CMK (cell line): ENCODE data around the gene PKP4.

Experiments
- DNase-seq: peaks from one replicate; pipeline ENCODE4 v3.0.0-alpha.2; 2010; ENCODE audit warnings: low read depth

The PKP4 gene

DNA sequence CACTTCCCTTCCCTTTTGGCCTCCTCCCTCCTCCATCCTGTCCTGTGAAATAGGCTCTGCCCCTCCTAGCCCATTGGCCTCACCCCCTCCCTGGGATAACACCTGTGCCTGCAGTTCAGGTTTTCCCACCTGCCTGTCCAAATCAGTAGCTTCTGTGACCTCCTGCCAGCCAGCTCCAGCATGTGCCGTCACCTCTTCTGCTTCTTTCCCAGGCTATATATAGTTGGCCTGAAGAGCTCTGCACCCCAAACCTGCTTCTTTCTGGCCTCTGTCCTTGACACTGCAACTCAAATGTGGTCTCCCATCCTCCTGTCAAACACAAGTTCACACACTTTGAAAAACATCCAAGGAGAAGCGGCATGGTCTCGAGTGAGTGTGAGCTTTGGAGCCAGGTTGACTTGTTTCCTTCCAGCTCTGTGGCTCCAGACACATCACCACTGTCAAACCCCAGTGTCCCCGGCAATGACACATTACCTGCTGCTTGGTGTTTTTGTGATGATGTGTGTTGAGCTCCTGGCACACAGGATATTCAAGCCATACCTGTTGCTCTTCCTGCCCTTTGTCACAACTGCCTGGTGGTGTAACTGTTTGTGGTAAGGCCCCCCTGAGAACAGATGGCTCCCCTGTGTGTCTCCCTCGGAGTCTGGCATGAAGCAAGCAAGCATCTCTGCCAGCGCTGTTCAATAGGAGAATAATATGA is 194.8 kb downstream of the PKP4 start:
- DNase-seq: no peak

DNA sequence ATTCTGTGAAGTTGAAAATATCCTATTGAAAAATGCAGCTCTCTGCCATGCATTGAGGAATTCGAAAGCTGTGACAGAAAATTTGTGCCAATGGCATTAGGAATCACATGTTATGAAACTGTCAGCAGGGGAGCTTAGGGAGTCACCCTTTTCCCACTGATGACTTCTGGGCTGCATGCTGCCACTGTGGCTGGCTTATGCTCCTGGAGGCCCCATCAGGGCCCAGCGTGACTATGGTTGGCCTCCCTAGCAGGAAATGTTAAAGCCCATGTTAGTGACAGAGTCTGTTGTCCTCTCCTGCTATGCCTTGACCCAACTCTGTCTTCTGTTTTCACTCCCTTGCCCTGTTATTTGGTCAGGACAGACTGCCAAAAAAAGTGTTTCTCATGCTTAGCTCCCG is 198.9 kb downstream of the PKP4 start:
- DNase-seq: no peak

DNA sequence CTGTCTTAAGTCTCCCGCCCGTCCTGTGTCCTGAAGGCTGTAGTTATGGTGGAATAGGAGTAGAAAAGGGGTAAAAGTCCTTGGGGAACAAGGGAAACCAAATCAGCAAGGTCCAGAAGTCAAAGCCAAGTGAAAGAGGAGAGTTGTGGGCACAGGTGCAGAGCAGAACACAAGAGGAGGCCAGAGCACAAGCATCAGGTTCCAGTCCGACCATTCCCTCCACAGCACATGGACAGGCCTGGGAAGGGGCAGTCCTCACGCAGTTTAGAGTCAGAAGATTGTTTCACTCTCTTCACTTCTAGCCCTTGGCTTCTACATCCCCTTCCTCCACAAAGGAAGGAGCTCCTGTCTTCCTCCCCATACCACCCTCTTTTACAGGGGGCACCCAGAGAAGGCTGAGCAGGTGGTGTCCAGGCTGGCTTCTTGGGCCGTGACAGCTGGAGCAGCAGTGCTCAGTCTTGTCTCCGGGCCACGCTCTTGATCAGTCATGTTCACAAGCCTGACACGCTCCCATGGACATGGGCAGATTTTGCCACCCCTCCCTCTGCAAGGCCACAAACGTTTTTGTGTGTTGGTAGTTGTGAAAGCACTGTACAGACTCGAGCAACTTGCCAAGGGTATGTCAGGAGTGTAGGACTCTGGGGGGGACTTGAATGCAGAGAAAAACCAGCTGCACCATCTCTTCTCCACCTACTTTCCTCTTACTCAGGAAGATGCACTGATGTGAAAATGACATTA is 199.9 kb downstream of the PKP4 start:
- DNase-seq: no peak

DNA sequence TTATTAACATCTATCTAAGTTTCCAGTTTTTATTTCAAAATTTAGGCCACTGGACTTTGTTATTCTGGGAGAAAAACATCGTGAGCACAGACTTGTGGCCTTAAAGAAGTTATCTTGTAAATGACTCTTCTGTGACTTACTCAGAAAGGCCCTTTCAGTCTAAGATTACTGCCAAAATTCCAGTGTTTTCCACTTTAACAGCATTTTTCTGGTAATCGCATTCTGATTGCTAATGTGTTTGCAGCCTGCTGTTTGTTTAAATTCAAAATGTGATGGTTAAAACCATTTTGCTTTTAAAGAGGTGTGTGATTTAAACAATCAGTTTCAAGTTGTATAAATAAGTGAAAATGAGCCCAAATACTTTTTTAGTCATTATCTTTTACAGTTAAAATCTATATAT is 201.6 kb downstream of the PKP4 start:
- no peak for DNase-seq

DNA sequence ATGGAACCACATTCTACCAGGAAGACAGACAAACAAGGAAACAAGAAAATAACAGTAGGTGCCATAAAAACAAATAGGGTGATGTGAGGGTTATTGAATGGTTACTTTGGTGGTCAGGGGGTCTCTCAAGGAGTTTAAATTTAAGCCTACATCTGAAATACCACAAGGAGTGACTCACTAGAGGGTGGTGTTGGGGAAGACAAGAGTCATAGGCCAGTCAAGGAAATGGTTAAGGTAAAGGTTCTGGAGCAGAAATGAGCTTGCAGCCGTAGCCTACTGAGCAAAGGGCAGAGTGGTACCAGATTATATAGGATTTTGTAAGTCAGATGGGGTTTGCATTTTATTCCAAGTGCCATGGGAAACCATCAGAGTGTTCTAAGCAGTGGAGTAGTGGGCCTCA is 202.7 kb downstream of the PKP4 start:
- DNase-seq: no peak

DNA sequence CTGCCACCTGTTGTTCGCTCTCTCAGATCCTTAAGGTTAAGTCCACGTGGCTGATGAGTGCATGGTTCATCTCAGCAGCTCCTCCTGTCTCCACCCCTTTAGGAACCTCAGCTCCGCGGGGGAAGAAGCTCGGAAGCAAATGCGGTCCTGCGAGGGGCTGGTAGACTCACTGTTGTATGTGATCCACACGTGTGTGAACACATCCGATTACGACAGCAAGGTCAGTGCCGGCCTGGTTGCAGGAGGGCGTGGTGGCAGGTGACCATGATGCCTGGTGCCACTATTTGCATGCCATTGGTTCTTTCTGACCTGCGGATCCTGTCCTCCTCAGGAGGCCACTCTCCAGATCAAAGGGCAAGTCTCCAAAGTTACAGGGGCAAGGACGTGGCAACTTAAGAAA is 204.5 kb downstream of the PKP4 start:
- no peak for DNase-seq

DNA sequence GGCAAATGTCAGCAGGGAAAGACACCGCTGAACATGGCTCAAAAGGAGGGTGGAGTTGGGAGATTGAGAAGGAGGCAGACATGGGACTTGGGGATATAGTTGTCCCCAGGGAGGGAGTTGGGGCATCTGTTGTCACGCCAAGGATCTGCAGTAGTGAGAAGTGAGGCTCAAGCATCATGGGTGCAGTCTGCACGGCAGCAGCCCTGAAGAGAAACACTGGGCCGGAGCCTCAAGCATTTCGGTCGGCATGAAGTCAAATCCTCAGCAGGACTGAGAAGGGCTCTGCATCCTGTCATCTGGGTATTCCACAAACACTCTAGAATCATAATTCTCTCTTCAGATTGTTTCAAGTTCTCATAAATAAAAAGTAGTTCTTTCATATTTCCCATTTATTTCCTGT is 205.7 kb downstream of the PKP4 start:
- DNase-seq: no peak

DNA sequence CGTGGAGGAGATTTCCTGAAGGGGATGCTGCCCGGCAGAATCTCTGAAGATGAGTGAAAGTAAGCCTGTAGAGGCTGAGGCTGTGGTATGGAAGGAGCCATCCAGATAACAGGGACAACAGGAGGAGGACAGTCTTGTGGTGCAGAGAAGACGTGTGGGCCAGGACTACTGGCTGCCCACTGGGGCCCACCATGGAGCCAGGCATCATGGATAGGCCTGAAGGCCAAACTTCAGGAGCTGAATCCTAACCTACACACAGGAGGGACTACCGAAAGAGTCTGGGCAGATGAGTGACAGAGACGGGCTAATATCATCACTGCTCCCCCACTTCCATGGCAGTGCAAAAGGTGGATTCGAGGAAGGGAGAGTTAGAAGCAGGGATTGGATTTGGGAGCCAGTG is 207.0 kb downstream of the PKP4 start:
- DNase-seq: no peak

DNA sequence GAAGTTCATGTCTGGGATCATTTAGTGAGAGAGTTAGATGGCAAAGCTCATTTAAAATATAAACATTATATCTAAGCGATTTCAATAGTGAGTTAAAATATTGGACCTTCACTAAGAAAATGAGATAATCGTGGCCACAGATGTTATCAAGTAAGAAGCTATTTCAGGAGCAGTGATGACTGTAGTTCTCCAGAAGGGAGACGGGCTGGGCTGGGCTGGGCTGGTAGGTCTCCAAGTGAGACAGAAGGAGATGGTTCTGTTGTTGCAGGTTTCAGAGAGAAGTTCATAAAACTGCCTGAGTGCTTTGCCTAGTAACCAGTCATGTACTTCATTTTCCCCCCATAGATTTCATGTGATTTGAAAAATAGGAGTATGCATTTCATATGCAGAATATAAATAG is 208.2 kb downstream of the PKP4 start:
- DNase-seq: no peak

DNA sequence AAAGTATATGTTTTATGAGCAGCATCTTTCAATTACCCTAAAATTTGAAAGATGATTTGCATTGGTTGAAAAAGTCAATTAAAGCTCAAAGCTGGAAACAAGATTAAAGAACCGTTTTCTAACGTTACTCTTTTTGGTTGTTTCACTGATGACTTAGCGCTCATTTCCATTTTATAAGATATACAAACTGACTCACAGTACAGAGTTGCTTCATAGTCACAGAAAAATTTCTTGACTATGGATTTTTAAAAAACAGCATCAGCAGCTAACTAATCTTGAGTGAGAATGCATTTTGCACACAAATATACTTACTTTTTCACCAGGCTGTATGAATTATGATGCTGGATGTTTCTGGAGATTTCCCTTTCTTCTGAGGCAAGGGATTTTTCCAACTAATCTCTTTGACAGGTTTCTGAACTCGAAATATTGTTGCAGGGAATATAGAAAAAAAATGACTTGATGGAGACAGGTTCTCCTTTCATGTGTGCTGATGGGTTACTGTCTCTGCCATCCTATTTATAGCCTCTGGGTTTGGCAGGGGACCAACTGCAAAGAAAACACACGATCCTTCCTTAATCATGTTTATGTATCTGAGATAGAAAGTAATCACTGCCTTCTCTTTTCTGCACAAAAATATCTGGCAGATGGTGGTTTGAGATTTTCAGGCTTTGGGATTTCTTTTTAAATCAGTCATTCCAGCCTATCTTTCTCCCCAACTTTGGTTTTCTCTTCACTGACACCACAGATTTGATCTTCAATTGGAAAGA is 209.0 kb downstream of the PKP4 start:
- DNase-seq: no peak

DNA sequence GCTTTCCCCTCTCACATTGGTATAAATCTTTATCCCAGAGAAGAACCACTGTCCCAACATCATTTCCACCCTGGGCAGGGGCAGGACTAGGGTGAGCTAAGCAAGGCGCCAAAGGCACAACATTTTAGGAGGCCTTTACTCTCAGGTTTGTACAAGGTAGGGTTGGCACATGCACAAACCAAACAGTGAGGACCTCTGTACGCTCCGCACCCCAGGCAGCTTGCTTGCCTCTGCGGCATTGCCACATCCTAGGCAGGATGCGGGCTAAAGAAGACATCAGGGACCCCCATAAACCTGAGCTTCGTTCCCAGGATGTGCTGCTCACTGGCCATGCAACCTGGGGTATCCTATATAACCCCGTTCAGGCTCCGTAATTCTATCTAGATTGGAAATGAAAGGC is 210.2 kb downstream of the PKP4 start:
- no peak for DNase-seq

DNA sequence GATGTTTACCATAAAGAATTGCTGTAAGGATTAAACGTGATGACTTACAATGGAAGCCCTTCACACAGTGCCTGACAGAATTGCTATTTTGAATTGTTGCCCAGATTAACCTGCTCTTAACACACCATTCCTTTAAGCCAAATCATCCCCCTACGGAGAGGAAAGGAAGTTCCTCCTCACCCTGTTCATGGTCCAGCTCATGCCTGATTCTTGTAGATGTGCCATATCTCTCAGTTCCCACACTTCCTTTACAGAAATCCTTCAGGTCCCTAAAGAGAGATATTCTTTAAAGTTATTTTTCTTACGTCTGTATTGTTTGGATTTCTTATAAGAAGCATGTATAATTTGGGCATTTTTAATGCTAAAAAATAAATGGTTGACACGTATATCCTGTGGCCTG is 210.8 kb downstream of the PKP4 start:
- peak; percentile 12 for DNase-seq

DNA sequence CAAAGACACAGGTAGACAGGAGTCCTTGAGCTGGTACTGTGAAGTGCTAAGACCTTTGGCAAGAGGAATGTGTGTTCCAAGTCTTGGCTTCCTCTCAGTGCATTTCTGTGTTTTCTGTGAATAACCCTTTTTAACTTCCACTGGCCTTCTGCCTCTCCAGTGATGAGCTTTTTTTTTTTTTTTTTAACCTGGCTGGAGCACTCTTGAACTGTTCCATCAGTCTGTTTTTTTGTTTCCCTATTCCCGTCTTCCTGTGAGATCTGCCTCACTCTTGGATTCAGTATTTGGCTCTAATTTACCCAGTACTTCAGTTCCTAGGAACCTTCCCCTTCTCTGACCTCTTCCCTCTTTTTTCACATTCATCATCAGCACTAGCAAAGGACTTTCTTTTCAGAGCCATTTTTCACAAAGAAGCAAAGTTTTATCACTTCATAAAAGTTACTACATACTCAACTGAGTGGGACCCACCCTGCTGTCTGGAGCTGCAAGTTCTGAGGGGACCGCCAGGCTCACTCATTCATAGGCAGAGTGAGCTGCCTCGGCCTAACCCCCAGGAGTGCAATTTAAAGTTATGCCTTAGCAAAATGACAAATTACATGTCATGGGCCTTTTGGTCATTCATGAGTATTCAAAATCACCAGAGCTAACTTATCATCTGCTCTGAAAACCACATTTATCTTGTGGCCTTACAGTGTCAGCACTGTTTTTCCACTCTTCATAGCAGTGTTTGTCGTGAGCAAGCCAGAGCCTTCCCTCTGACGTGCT is 211.4 kb downstream of the PKP4 start:
- DNase-seq: no peak

DNA sequence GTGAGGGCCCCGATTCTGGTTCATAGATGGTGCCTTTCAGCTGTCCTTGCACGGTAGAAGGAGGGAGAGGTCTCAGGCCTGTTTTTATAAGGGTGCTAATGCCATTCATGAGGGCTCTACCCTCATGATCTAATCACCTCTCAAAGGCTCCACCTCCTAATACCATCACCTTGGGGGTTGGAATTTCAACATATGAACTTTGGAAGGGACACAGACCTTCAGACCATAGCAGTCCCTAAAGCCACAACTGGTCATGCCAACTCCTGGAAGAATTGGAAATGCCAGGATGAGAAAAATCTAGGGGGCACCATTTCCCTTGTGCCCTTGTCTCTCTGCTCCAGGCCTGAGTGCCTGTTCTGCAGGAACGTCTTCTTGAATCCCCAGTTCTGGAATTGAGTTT is 213.5 kb downstream of the PKP4 start:
- no peak for DNase-seq

DNA sequence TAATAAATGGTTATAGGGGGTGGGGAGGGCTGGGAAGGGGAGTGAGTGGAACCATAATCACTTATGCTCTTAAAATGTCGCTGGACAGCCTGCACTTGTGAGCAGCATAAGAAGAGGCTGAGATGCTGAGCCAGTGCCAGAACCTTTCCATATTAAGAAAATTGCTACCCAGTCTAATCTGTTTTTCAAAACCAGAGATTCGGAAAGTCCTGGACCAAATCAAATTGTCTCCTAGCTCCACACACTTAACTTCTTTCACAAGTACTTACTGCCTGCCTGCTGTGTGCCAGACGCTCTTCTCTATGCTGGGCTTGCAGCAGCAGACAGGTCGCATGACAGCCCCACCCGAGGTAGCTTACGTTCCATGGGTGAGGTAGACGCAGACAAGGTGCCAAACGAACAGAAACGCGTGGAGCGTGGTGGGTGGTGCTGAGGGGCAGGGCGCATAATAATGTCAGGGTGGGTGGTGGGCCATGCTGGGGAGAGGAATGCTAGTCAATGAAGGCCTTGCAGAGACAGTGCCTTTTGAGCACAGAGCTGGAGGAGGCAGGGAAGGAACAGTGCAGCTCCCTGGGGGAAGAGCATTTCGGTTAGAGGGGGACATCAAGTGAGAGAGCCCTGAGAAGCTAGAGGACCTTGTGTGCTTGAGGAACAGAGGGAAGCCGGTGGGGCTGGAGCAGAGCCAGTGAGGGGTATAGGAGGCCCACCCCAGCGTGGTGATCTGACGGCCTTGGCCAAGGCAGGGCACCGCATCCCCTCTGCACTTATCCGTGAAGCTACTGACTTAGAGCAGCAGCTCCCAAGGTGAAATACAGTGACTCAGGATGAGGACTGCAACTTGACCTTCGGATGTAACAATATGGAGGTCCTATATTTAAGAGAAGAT is 214.9 kb downstream of the PKP4 start:
- DNase-seq: no peak

DNA sequence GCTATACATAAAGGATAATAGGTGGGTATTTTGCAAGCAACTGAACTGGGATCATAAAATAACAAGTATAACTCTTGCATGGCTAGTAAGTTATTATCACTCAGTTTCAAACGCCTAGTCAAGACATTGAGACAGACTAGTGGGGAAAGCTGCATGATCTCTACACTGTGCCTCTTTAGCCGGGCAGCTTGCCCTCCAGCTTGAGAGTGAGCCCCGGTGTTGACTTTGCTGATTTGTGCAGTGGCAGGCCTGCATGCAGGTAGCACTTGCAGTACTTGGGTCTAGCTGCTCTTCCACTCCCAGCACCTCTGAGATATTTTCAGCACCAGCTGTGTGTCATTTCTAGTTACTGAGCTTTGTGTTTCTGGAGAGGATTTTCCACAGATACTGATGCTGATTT is 219.5 kb downstream of the PKP4 start:
- DNase-seq: no peak

DNA sequence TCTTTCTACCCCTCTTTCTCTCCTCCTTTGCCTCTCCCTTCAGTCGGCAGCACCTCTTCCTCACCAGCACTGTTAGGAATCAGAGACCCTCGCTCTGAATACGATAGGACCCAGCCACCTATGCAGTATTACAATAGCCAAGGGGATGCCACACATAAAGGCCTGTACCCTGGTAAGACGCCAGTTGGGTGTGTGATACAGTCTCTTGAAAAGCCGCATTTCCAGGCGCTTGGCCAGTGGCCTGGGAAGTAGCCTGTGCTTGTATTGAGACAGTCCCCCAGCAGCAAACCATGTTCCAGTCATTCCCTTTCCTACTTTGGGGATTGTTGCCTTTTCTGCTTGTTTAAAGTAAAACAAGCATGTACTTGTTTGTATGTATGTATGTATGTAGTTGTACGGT is 219.9 kb downstream of the PKP4 start:
- no peak for DNase-seq

DNA sequence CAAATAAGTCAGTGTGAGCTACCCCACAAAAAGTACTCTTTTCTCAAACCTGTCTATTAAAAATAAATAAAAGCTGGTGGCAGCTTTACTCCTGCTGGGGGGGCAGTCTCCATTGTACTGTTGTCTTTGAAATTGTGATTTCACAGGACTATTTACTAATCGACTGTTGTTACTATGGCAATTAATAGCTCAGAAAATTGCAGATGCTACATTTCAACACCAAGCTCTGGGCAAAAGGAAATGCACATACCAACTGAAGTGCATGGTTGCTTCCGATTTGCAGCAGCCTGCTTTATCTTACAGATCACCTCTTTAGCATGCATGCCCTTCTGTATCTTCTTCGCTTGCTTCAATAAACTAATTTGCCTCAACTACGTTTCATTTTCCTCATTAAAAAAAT is 220.8 kb downstream of the PKP4 start:
- no peak for DNase-seq

DNA sequence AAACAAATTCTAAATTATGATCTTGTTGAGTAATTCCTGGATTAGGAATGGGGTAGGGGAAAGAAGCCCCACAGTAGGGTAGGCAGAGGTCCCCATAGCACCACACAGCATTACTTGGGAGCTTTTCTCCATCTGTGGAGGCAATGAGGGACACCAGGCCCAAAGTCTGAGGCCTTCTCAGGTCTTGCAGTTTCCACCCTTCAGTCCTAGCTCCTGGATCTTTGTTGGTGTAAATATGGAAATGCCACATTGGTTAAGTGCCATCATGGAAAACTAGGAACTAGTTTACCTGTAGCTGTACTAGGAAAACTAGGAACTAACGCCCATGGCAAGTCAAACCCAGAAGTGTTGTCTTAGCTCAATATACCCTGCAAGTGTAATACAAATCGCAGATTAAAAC is 225.1 kb downstream of the PKP4 start:
- DNase-seq: no peak

DNA sequence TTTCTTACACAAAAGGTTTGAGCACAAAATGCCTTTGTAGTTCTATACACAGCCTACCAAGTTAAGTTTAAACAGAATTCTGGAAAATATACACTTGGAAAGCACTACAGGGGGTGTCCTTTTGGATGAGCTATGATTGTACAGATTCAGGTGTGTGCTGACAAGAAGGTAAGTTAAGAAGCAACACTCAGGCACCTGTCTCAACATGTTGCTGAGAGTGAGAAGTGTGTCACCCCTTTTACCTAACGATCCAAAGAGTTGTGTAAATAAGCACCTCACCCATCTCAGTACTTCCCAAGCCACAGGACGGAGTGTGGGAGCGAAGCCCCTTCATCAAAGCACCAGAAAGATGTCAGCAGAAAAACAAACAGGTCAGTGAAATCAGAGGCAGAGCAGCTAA is 228.9 kb downstream of the PKP4 start:
- DNase-seq: no peak

DNA sequence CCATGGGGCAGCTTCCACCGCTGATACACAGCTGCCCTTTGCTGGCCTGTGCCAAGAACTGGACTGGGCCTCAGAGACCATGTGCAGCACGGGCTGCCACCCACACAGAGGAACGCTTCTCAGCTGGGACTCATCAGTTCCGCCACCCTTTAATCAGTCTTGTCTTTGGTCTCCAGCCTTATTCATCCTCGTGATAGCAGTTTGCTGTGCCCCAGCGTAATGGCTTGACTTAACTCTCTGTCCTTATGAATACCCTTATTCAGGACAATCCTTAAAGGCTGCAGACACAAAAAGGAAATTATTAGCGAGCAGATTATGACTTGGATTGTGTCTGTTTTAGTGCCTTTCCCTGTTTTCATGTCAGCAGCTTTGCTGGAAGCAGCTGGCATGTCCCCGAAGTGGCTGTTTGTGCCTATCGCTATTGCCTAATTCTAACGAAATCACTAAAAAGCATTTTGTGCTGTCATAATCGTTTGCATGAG is 229.5 kb downstream of the PKP4 start:
- DNase-seq: no peak
